ENCODE results near the gene SLC19A3. TPM values are rescaled to one million over a fixed set of nuclear protein-coding genes. Genes with fewer than 3 reads are reported as not detected.
"Not testable (repeated sequence)": the region's sequence is repeated elsewhere in the genome, so short reads cannot be mapped to it uniquely, and the experiment has no call there.

The SLC19A3 gene
- total and polyA plus RNA-seq, 4 experiments from 2014 or later, result not detected

DNA sequence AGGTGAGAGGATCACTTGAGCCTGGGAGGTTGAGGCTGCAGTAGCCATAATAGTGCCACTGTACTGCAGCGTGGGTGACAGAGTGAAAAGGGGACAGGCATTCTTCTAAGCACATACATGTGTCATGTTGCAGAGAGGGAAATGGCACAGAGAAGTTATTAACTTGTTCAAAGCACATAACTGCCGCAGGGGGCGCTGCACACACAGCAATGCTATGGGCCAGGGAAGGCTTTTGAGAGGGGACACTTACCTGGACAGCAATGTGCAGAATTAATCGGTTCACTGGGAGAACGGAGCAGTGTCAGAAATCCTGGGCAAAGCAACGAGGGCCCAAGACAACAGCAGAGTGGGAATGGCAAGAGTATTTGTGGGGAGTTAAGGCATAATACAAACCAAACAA, 30.3 kb upstream of the SLC19A3 start:
- Histone ChIP-seq H3K4me1 (ENCODE audit: insufficient read depth, low read length) (no peaks in the 10 kb centered on the region), H3K27me3 (ENCODE audit: insufficient read depth, low read length) (no peaks in the 10 kb centered on the region), H3K4me3 (ENCODE audit: low read length in 2 of 2) (no peak overlapping the region), H3K27ac (ENCODE audit: low read depth, low read length) (no peak overlapping the region), H3K36me3 (ENCODE audit: insufficient read depth, low read length) (no peaks in the 10 kb centered on the region), H3K9me3 (ENCODE audit: control insufficient read depth in 1 of 2, low read length in 2 of 2) (no peaks in the 10 kb centered on the region)
- intact Hi-C loops (cut with micrococcal nuclease), result no loop called here
- no peak for DNase-seq
- CTCF ChIA-PET (ENCODE audit: partially characterized antibody), result no interaction called here
- no peaks in the 10 kb centered on the region for H3K4me1 Mint-ChIP-seq
- no peaks in the 10 kb centered on the region for H3K36me3 Mint-ChIP-seq
- no peaks in the 10 kb centered on the region for H3K9me3 Mint-ChIP-seq
- H3K27ac Mint-ChIP-seq, result no peak overlapping the region
- no peak overlapping the region for H3K4me3 Mint-ChIP-seq
- POLR2A ChIA-PET (ENCODE audit: partially characterized antibody), result no interaction called here
- H3K27me3 Mint-ChIP-seq, result peaks cover 4 to 7% of the 10 kb centered on the region in 2 donors

DNA sequence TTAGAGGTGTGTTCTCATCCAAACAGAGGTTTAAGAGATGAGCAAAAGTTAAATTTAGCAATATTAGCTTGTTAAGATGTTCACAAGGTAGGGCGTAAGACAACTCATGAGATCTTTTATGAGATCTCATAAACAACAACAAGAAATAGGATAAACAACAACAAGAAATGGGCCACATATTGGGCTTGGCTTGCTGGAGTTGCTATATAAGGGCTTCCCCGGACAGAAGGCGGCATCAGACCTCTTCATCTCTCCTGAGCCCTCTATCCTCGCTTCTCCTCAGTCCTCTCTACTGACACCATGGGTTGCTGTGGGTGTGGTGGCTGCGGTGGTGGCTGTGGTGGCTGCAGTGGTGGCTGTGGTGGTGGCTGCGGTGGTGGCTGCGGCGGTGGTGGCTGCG, 27.8 kb upstream of the SLC19A3 start, which contains the start of gene SCYGR8:
Gene SCYGR8 (plus strand): TSS at position 301 of the 400 bp plus-strand sequence. CDS start 0 bp downstream, at position 301.
- no peaks in the 10 kb centered on the region for H3K9me3 Mint-ChIP-seq
- peaks cover 4 to 9% of the 10 kb centered on the region in 2 donors for H3K27me3 Mint-ChIP-seq
- ChIA-PET POLR2A (ENCODE audit: partially characterized antibody) (no interaction called here), CTCF (ENCODE audit: partially characterized antibody) (no interaction called here)
- H3K36me3 ChIP-seq (ENCODE audit: insufficient read depth, low read length), result no peaks in the 10 kb centered on the region
- DNase-seq, result no peak
- intact Hi-C loops (cut with micrococcal nuclease), result no loop called here
- no peak within 1 kb of the TSS for H3K27ac ChIP-seq (ENCODE audit: low read depth, low read length)
- H3K27me3 ChIP-seq (ENCODE audit: insufficient read depth, low read length), result no peaks in the 10 kb centered on the region
- H3K4me1 Mint-ChIP-seq, result no peaks in the 10 kb centered on the region
- no peak within 1 kb of the TSS for H3K4me3 ChIP-seq (ENCODE audit: low read length in 2 of 2)
- H3K36me3 Mint-ChIP-seq, result no peaks in the 10 kb centered on the region
- H3K9me3 ChIP-seq (ENCODE audit: control insufficient read depth in 1 of 2, low read length in 2 of 2), result no peaks in the 10 kb centered on the region
- no peaks in the 10 kb centered on the region for H3K4me1 ChIP-seq (ENCODE audit: insufficient read depth, low read length)
- H3K27ac Mint-ChIP-seq, result peak within 1 kb of the TSS in 1 of 7 donors; percentile 54
- H3K4me3 Mint-ChIP-seq, result no peak within 1 kb of the TSS

DNA sequence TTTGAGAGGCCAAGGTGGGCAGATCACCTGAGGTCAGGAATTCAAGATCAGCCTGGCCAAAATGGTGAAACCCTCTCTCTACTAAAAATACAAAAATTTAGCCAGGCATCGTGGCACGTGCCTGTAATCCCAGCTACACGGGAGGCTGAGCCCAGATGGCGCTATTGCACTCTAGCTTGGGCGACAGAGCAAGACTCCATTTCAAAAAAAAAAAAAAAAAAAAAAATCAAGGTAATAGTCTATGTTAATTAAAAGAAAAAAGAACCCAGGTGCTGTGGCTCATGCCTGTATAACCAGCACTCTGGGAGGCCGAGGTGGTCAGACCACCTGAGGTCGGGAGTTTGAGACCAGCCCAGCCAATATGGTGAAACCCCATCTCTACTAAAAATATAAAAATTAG, 22.9 kb upstream of the SLC19A3 start:
- intact Hi-C loops (cut with micrococcal nuclease); POLR2A ChIA-PET (ENCODE audit: partially characterized antibody); H3K4me1 Mint-ChIP-seq: not testable (repeated sequence)

DNA sequence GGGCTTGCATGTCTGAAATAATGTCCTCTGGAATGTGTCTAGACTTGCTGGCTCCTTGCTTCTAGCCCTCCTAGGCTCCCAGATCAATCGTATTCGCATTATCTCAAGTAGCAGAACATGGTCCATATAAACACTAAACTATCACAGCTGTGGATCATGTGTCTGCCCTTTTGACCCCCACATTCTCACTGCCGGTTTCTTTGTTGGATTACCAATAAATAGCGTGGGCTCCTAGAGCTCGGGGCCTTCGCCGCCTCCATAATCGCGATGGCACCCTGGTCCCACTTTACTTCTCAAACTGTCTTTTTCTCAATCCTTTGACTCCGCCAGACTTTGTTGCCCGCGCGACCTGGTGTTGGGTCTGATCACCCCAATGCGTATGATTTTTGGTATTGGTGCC, 21.5 kb upstream of the SLC19A3 start:
- Histone ChIP-seq H3K4me3 (ENCODE audit: low read length in 2 of 2) (no peak overlapping the region), H3K36me3 (ENCODE audit: insufficient read depth, low read length) (no peaks in the 10 kb centered on the region), H3K4me1 (ENCODE audit: insufficient read depth, low read length) (no peaks in the 10 kb centered on the region), H3K27ac (ENCODE audit: low read depth, low read length) (no peak overlapping the region), H3K27me3 (ENCODE audit: insufficient read depth, low read length) (no peaks in the 10 kb centered on the region), H3K9me3 (ENCODE audit: control insufficient read depth in 1 of 2, low read length in 2 of 2) (no peaks in the 10 kb centered on the region)
- POLR2A ChIA-PET (ENCODE audit: partially characterized antibody), result no interaction called here
- H3K4me1 Mint-ChIP-seq, result no peaks in the 10 kb centered on the region
- H3K9me3 Mint-ChIP-seq, result no peaks in the 10 kb centered on the region
- DNase-seq, result no peak
- intact Hi-C loops (cut with micrococcal nuclease), result no loop called here
- H3K27me3 Mint-ChIP-seq, result peaks cover 3 to 12% of the 10 kb centered on the region in 2 donors
- H3K4me3 Mint-ChIP-seq, result no peak overlapping the region
- H3K36me3 Mint-ChIP-seq, result no peaks in the 10 kb centered on the region
- CTCF ChIA-PET (ENCODE audit: partially characterized antibody), result interaction anchor here (0.8 to 1.3 kb wide), 2 partner anchors 27 to 151 kb away, joined by 3 to 4 read pairs; no protein-coding TSS in a partner anchor
- H3K27ac Mint-ChIP-seq, result no peak overlapping the region

More for the DNA sequence above, 22.9 kb upstream of the SLC19A3 start:
- not testable (repeated sequence) for H3K36me3 Mint-ChIP-seq; H3K9me3 ChIP-seq (ENCODE audit: control insufficient read depth in 1 of 2, low read length in 2 of 2); H3K4me3 Mint-ChIP-seq; DNase-seq; H3K4me1 ChIP-seq (ENCODE audit: insufficient read depth, low read length); H3K9me3 Mint-ChIP-seq; H3K4me3 ChIP-seq (ENCODE audit: low read length in 2 of 2); H3K27me3 ChIP-seq (ENCODE audit: insufficient read depth, low read length); H3K27ac ChIP-seq (ENCODE audit: low read depth, low read length); H3K27ac Mint-ChIP-seq; H3K36me3 ChIP-seq (ENCODE audit: insufficient read depth, low read length)
- H3K27me3 Mint-ChIP-seq, result peaks cover 3 to 12% of the 10 kb centered on the region in 2 donors
- CTCF ChIA-PET (ENCODE audit: partially characterized antibody), result interaction anchor here (1.0 kb wide), 1 partner anchor 146 kb away, joined by 4 read pairs; no protein-coding TSS in a partner anchor

DNA sequence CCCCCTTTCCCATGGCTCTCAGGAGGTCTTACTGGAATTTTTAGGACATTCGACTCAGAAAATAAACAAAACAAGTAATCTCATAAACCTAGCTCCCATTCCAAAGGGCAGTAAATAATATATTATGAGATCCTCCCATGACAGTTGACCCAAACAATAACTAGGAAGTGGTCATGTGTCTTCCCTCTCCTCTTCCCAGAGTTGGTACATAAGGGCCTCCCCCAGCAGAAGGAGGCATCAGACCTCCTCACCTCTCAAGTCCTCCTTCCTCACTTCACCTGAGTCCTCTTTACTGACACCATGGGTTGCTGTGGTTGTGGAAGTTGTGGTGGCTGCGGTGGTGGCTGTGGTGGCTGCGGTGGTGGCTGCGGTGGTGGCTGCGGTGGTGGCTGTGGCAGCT, 10.2 kb upstream of the SLC19A3 start, which contains the start of gene SCYGR7:
Gene SCYGR7 (plus strand): TSS at position 301 of the 400 bp plus-strand sequence. CDS start 0 bp downstream, at position 301.
- Mint-ChIP-seq H3K4me1 (no peaks in the 10 kb centered on the region), H3K27me3 (peaks cover 7 to 8% of the 10 kb centered on the region in 2 donors), H3K36me3 (no peaks in the 10 kb centered on the region), H3K9me3 (peaks cover 0 to 1% (median 0%) of the 10 kb centered on the region in 8 donors), H3K4me3 (no peak within 1 kb of the TSS), H3K27ac (peak within 1 kb of the TSS in 1 of 7 donors; percentile 43)
- no peaks in the 10 kb centered on the region for H3K9me3 ChIP-seq (ENCODE audit: control insufficient read depth in 1 of 2, low read length in 2 of 2)
- H3K27ac ChIP-seq (ENCODE audit: low read depth, low read length), result no peak within 1 kb of the TSS
- ChIA-PET POLR2A (ENCODE audit: partially characterized antibody) (no interaction called here), CTCF (ENCODE audit: partially characterized antibody) (no interaction called here)
- no peak for DNase-seq
- H3K4me1 ChIP-seq (ENCODE audit: insufficient read depth, low read length), result no peaks in the 10 kb centered on the region
- intact Hi-C loops (cut with micrococcal nuclease), result no loop called here
- H3K4me3 ChIP-seq (ENCODE audit: low read length in 2 of 2), result no peak within 1 kb of the TSS
- no peaks in the 10 kb centered on the region for H3K27me3 ChIP-seq (ENCODE audit: insufficient read depth, low read length)
- H3K36me3 ChIP-seq (ENCODE audit: insufficient read depth, low read length), result no peaks in the 10 kb centered on the region

DNA sequence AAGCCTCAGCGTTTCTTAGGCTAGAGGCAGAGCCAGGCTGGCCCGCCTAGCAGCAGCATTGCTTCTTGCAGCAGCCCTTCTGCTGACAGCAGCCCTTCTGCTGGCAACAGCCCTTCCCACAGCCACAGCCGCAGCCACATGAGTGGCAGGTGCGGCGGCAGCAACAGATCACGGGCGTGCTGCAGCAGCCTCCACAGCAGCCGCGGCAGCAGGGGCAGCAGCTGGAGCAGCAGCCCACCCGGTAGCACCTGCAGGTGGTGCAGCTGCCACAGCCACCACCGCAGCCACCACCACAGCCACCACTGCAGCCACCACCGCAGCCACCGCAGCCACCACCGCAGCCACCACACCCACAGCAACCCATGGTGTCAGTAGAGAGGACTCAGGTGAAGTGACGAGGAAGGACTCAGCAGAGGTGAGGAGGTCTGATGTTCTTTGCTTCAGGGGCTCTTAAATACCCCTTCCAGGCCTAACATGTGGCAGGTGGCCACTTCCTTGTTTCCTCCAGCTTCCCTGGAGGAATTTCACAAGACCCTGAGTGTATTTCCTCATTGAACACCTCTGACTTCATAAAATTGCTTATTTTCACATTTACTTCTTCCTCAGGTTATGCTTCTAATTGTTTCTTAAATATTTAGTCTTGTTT, 6.7 kb upstream of the SLC19A3 start, which contains the start of gene SCYGR6:
Gene SCYGR6 (minus strand): TSS at position 364 of the 646 bp plus-strand sequence. CDS start 0 bp downstream, at position 364.
- H3K4me1 ChIP-seq (ENCODE audit: insufficient read depth, low read length), result no peaks in the 10 kb centered on the region
- POLR2A ChIA-PET (ENCODE audit: partially characterized antibody), result no interaction called here
- H3K27ac ChIP-seq (ENCODE audit: low read depth, low read length), result no peak within 1 kb of the TSS
- no peak within 1 kb of the TSS for H3K4me3 ChIP-seq (ENCODE audit: low read length in 2 of 2)
- Mint-ChIP-seq H3K9me3 (no peaks in the 10 kb centered on the region), H3K4me3 (no peak within 1 kb of the TSS), H3K36me3 (no peaks in the 10 kb centered on the region), H3K27ac (no peak within 1 kb of the TSS), H3K4me1 (no peaks in the 10 kb centered on the region), H3K27me3 (peaks cover 14 to 25% of the 10 kb centered on the region in 2 donors)
- CTCF ChIA-PET (ENCODE audit: partially characterized antibody), result no interaction called here
- intact Hi-C loops (cut with micrococcal nuclease), result no loop called here
- no peaks in the 10 kb centered on the region for H3K36me3 ChIP-seq (ENCODE audit: insufficient read depth, low read length)
- no peak for DNase-seq
- H3K27me3 ChIP-seq (ENCODE audit: insufficient read depth, low read length), result no peaks in the 10 kb centered on the region
- no peaks in the 10 kb centered on the region for H3K9me3 ChIP-seq (ENCODE audit: control insufficient read depth in 1 of 2, low read length in 2 of 2)

DNA sequence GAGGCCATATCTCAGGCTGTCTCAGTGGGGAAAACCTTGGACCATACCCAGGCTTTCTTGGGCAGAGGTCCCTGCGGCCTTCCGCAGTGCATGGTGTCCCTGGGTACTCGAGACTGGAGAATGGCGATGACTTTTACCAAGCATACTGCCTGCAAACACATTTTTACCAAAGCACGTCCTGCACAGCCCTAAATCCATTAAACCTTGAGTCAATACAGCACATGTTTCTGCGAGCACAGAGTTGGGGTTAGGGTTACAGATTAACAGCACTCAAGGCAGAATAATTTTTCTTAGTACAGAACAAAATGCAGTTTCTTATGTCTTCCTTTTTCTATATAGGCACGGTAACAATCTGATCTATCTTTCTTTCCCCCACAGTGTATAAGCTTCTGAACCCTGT, 5.0 kb upstream of the SLC19A3 start:
- intact Hi-C loops (cut with micrococcal nuclease); POLR2A ChIA-PET (ENCODE audit: partially characterized antibody); H3K4me1 Mint-ChIP-seq; H3K27me3 ChIP-seq (ENCODE audit: insufficient read depth, low read length); H3K27ac ChIP-seq (ENCODE audit: low read depth, low read length); H3K9me3 ChIP-seq (ENCODE audit: control insufficient read depth in 1 of 2, low read length in 2 of 2); H3K36me3 Mint-ChIP-seq; H3K9me3 Mint-ChIP-seq; DNase-seq; H3K4me3 ChIP-seq (ENCODE audit: low read length in 2 of 2); H3K27ac Mint-ChIP-seq; CTCF ChIA-PET (ENCODE audit: partially characterized antibody); H3K36me3 ChIP-seq (ENCODE audit: insufficient read depth, low read length); H3K4me3 Mint-ChIP-seq; H3K4me1 ChIP-seq (ENCODE audit: insufficient read depth, low read length): not testable (repeated sequence)
- peaks cover 12 to 23% of the 10 kb centered on the region in 2 donors for H3K27me3 Mint-ChIP-seq
